ENCODE measurements around the gene PGP. TPM values are rescaled to one million over a fixed set of nuclear protein-coding genes. Genes with fewer than 3 reads are reported as not detected.

Gene PGP
- total RNA-seq, 1 donor from 2014 or later, result 30.6 TPM

GRCh38 chr16:2195322-2196161, 19.1 kb downstream of the PGP start:
- H3K27me3 Mint-ChIP-seq, result peaks cover 32% of the 10 kb centered on the region

GRCh38 chr16:2194852-2195321, 19.8 kb downstream of the PGP start:
- H3K36me3 Mint-ChIP-seq (ENCODE audit: insufficient read depth), result no peaks in the 10 kb centered on the region
- H3K27ac Mint-ChIP-seq, result no peak overlapping the region
- no peak for DNase-seq (ENCODE audit: low spot score, unreplicated experiment)
- peak overlapping the region; percentile 62 for H3K4me3 Mint-ChIP-seq (ENCODE audit: low read depth)
- no peaks in the 10 kb centered on the region for H3K9me3 Mint-ChIP-seq (ENCODE audit: low read depth)
- H3K27me3 Mint-ChIP-seq, result peaks cover 25% of the 10 kb centered on the region
- peak; percentile 62 for TF ChIP-seq CTCF (IDR thresholded peaks at IDR 0.05; ENCODE audit: unreplicated experiment)
- H3K4me1 Mint-ChIP-seq (ENCODE audit: low read depth), result peaks cover 3% of the 10 kb centered on the region

More at GRCh38 chr16:2195322-2196161, 19.1 kb downstream of the PGP start:
- H3K9me3 Mint-ChIP-seq (ENCODE audit: low read depth), result no peaks in the 10 kb centered on the region
- H3K27ac Mint-ChIP-seq, result no peak overlapping the region
- peaks cover 3% of the 10 kb centered on the region for H3K4me1 Mint-ChIP-seq (ENCODE audit: low read depth)
- no peak for TF ChIP-seq CTCF (IDR thresholded peaks at IDR 0.05; ENCODE audit: unreplicated experiment)
- H3K4me3 Mint-ChIP-seq (ENCODE audit: low read depth), result peak overlapping the region; percentile 63
- no peaks in the 10 kb centered on the region for H3K36me3 Mint-ChIP-seq (ENCODE audit: insufficient read depth)
- DNase-seq (ENCODE audit: low spot score, unreplicated experiment), result no peak

- DNase-seq (ENCODE audit: low spot score, unreplicated experiment), result no peak
- Mint-ChIP-seq H3K27ac (no peak overlapping the region), H3K4me1 (ENCODE audit: low read depth) (peaks cover 3% of the 10 kb centered on the region), H3K27me3 (peaks cover 24% of the 10 kb centered on the region), H3K9me3 (ENCODE audit: low read depth) (no peaks in the 10 kb centered on the region), H3K36me3 (ENCODE audit: insufficient read depth) (no peaks in the 10 kb centered on the region), H3K4me3 (ENCODE audit: low read depth) (no peak overlapping the region)
- no peak for TF ChIP-seq CTCF (IDR thresholded peaks at IDR 0.05; ENCODE audit: unreplicated experiment)
Measured at GRCh38 chr16:2194166-2194834, 20.3 kb downstream of the PGP start.

GRCh38 chr16:2191446-2191706, 23.3 kb downstream of the PGP start:
- DNase-seq (ENCODE audit: low spot score, unreplicated experiment), result no peak
- peaks cover 4% of the 10 kb centered on the region for H3K27me3 Mint-ChIP-seq
- no peaks in the 10 kb centered on the region for H3K36me3 Mint-ChIP-seq (ENCODE audit: insufficient read depth)
- no peak for TF ChIP-seq CTCF (IDR thresholded peaks at IDR 0.05; ENCODE audit: unreplicated experiment)
- no peaks in the 10 kb centered on the region for H3K9me3 Mint-ChIP-seq (ENCODE audit: low read depth)
- no peak overlapping the region for H3K27ac Mint-ChIP-seq
- no peak overlapping the region for H3K4me3 Mint-ChIP-seq (ENCODE audit: low read depth)
- H3K4me1 Mint-ChIP-seq (ENCODE audit: low read depth), result peaks cover 3% of the 10 kb centered on the region

GRCh38 chr16:2190659-2191445, 23.8 kb downstream of the PGP start:
- no peak overlapping the region for H3K4me3 Mint-ChIP-seq (ENCODE audit: low read depth)

More at GRCh38 chr16:2190659-2191445, 23.8 kb downstream of the PGP start:
- Mint-ChIP-seq H3K27ac (no peak overlapping the region), H3K27me3 (peaks cover 4% of the 10 kb centered on the region), H3K4me1 (ENCODE audit: low read depth) (peaks cover 3% of the 10 kb centered on the region), H3K9me3 (ENCODE audit: low read depth) (no peaks in the 10 kb centered on the region), H3K36me3 (ENCODE audit: insufficient read depth) (no peaks in the 10 kb centered on the region)
- TF ChIP-seq CTCF (IDR thresholded peaks at IDR 0.05; ENCODE audit: unreplicated experiment), result no peak
- no peak for DNase-seq (ENCODE audit: low spot score, unreplicated experiment)

Data from progenitor cell of endocrine pancreas (in vitro differentiated cells).